ENCODE results near the gene XXYLT1. TPM values are rescaled to one million over a fixed set of nuclear protein-coding genes. Genes with fewer than 3 reads are reported as not detected.
A peak's percentile ranks its signal among the peaks of the same experiment; 100 is the strongest.

The XXYLT1 gene
- total RNA-seq, 1 experiment from 2014 or later, result 10.9 TPM

GRCh38 chr3:195212033-195212748, 58.8 kb downstream of the XXYLT1 start (continued):
- no peak for TF ChIP-seq RAD21 (IDR thresholded peaks at IDR 0.05; ENCODE audit: low read depth)
- no peak for TF ChIP-seq SP1 (IDR thresholded peaks at IDR 0.05; ENCODE audit: low read depth)
- TF ChIP-seq, protein P1, sequence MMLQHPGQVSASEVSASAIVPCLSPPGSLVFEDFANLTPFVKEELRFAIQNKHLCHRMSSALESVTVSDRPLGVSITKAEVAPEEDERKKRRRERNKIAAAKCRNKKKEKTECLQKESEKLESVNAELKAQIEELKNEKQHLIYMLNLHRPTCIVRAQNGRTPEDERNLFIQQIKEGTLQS (IDR thresholded peaks at IDR 0.05), result no peak
- no peak for TF ChIP-seq CEBPB (IDR thresholded peaks at IDR 0.05; ENCODE audit: low read depth)
- no peak for TF ChIP-seq POLR2A (IDR thresholded peaks at IDR 0.05; ENCODE audit: borderline replicate concordance, extremely low read depth, insufficient read depth, insufficient read length)
- TF ChIP-seq SIN3A (IDR thresholded peaks at IDR 0.05; ENCODE audit: low read depth), result no peak
- TF ChIP-seq JUND (IDR thresholded peaks at IDR 0.05), result no peak
- TF ChIP-seq, protein P2, sequence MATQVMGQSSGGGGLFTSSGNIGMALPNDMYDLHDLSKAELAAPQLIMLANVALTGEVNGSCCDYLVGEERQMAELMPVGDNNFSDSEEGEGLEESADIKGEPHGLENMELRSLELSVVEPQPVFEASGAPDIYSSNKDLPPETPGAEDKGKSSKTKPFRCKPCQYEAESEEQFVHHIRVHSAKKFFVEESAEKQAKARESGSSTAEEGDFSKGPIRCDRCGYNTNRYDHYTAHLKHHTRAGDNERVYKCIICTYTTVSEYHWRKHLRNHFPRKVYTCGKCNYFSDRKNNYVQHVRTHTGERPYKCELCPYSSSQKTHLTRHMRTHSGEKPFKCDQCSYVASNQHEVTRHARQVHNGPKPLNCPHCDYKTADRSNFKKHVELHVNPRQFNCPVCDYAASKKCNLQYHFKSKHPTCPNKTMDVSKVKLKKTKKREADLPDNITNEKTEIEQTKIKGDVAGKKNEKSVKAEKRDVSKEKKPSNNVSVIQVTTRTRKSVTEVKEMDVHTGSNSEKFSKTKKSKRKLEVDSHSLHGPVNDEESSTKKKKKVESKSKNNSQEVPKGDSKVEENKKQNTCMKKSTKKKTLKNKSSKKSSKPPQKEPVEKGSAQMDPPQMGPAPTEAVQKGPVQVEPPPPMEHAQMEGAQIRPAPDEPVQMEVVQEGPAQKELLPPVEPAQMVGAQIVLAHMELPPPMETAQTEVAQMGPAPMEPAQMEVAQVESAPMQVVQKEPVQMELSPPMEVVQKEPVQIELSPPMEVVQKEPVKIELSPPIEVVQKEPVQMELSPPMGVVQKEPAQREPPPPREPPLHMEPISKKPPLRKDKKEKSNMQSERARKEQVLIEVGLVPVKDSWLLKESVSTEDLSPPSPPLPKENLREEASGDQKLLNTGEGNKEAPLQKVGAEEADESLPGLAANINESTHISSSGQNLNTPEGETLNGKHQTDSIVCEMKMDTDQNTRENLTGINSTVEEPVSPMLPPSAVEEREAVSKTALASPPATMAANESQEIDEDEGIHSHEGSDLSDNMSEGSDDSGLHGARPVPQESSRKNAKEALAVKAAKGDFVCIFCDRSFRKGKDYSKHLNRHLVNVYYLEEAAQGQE (IDR thresholded peaks at IDR 0.05; ENCODE audit: low read depth), result no peak

DNA sequence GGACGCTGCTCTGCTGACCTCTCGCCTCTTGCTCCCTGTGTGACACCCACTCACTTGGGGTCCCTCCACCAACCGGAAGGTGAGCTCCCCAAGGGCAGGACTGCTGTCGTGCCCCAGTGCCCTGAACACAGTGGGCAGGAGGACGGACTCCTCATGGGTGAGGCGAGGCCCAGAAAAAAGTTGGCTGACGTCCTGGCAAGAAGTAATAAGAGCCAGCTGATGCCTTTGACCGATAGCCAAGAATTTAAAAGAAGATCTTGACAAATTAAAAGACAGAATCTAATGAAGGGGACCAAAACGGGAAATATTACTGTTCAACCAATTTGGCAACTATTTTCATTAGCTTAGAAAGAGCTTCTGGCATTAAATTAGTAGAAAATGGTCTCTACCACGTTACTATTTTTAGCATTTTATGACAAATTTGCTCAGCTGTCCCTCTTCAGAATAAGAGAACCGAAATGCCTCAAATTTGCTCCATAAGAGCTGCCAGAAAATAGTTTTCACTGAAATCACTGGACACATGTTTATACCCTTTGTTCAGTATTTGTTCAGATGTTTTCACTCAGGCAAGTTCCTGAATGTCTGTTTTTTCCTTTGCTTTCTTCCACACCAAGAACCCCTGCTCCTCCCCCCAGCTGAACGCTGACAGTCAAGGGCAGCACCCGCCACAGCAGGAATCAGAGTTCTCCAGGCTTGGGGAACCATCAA, 60.5 kb downstream of the XXYLT1 start:
- CTCF ChIA-PET, result no interaction called here
- RAD21 ChIA-PET (ENCODE audit: low non-redundant PET in 1 of 2, low total read pairs in 2 of 2, uncharacterized antibody in 2 of 2, unreplicated experiment in 2 of 2), result no interaction called here
- no peak for ATAC-seq
- TF ChIP-seq FOSL1 (IDR thresholded peaks at IDR 0.05; ENCODE audit: low read depth), result no peak
- TF ChIP-seq, protein P1 (IDR thresholded peaks at IDR 0.05), result no peak
- no peak for TF ChIP-seq EZH2 (IDR thresholded peaks at IDR 0.05)
- TF ChIP-seq RAD21 (IDR thresholded peaks at IDR 0.05; ENCODE audit: low read depth), result no peak
- TF ChIP-seq, protein P3, sequence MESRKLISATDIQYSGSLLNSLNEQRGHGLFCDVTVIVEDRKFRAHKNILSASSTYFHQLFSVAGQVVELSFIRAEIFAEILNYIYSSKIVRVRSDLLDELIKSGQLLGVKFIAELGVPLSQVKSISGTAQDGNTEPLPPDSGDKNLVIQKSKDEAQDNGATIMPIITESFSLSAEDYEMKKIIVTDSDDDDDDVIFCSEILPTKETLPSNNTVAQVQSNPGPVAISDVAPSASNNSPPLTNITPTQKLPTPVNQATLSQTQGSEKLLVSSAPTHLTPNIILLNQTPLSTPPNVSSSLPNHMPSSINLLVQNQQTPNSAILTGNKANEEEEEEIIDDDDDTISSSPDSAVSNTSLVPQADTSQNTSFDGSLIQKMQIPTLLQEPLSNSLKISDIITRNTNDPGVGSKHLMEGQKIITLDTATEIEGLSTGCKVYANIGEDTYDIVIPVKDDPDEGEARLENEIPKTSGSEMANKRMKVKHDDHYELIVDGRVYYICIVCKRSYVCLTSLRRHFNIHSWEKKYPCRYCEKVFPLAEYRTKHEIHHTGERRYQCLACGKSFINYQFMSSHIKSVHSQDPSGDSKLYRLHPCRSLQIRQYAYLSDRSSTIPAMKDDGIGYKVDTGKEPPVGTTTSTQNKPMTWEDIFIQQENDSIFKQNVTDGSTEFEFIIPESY (IDR thresholded peaks at IDR 0.05; ENCODE audit: extremely low read depth, insufficient replicate concordance, low read length), result no peak
- TF ChIP-seq EZH2phosphoT487 (IDR thresholded peaks at IDR 0.05; ENCODE audit: borderline replicate concordance), result no peak
- no peak for TF ChIP-seq EGR1 (IDR thresholded peaks at IDR 0.05; ENCODE audit: low read depth)
- no peak for TF ChIP-seq ZFX (IDR thresholded peaks at IDR 0.05)
- TF ChIP-seq YY1 (IDR thresholded peaks at IDR 0.05; ENCODE audit: extremely low read depth, insufficient replicate concordance, low read depth, low read length), result no peak
- TF ChIP-seq CBX3 (IDR thresholded peaks at IDR 0.05; ENCODE audit: low read depth), result no peak

More for the DNA sequence above, 60.5 kb downstream of the XXYLT1 start:
- peak overlapping the region; percentile 7; the same call in 1 of the 2 replicates for H3K4me2 ChIP-seq (ENCODE audit: low read length)
- BruUV-seq (replicated peaks), result no TSS peak
- no peaks in the 10 kb centered on the region for H3K27me3 ChIP-seq (ENCODE audit: insufficient read depth, low read length)
- H3K4me1 ChIP-seq (ENCODE audit: control insufficient read depth in 1 of 2, insufficient read depth in 2 of 2, low read length in 2 of 2), result peaks cover 7 to 26% of the 10 kb centered on the region in 2 experiments; a peak in 3 of 4 replicates
- H2AFZ ChIP-seq (ENCODE audit: low read depth, low read length, poor library complexity, severe bottlenecking), result no peak overlapping the region
- no peak overlapping the region for H3K4me3 ChIP-seq (replicated peaks in 1 of 2; ENCODE audit: low read depth in 1 of 2, low read length in 2 of 2)
- no peak overlapping the region for H3K27ac ChIP-seq (ENCODE audit: low read depth, low read length)
- H3K9ac ChIP-seq (ENCODE audit: low read length), result no peak overlapping the region
- H3K9me2 ChIP-seq (ENCODE audit: insufficient read depth), result no peaks in the 10 kb centered on the region
- no peaks in the 10 kb centered on the region for H3K36me3 ChIP-seq (ENCODE audit: control insufficient read depth in 1 of 2, insufficient read depth in 2 of 2, low read length in 2 of 2)
- H3K79me2 ChIP-seq (ENCODE audit: insufficient read depth, low read length), result no peaks in the 10 kb centered on the region
- intact Hi-C loops (cut with micrococcal nuclease), result no loop called here
- no peak for DNase-seq (ENCODE audit: low read depth, low spot score)
- H3K9me3 ChIP-seq (ENCODE audit: control insufficient read depth in 1 of 2, insufficient read depth in 1 of 2, low read depth in 1 of 2, low read length in 2 of 2), result no peaks in the 10 kb centered on the region
- H4K20me1 ChIP-seq (ENCODE audit: insufficient read depth), result no peaks in the 10 kb centered on the region
- POLR2A ChIA-PET, result no interaction called here

Data from HCT116 (cell line).